ENCODE results near the gene COL6A5.
"Not testable (repeated sequence)": the region's sequence is repeated elsewhere in the genome, so short reads cannot be mapped to it uniquely, and the experiment has no call there.

COL6A5 gene, protein sequence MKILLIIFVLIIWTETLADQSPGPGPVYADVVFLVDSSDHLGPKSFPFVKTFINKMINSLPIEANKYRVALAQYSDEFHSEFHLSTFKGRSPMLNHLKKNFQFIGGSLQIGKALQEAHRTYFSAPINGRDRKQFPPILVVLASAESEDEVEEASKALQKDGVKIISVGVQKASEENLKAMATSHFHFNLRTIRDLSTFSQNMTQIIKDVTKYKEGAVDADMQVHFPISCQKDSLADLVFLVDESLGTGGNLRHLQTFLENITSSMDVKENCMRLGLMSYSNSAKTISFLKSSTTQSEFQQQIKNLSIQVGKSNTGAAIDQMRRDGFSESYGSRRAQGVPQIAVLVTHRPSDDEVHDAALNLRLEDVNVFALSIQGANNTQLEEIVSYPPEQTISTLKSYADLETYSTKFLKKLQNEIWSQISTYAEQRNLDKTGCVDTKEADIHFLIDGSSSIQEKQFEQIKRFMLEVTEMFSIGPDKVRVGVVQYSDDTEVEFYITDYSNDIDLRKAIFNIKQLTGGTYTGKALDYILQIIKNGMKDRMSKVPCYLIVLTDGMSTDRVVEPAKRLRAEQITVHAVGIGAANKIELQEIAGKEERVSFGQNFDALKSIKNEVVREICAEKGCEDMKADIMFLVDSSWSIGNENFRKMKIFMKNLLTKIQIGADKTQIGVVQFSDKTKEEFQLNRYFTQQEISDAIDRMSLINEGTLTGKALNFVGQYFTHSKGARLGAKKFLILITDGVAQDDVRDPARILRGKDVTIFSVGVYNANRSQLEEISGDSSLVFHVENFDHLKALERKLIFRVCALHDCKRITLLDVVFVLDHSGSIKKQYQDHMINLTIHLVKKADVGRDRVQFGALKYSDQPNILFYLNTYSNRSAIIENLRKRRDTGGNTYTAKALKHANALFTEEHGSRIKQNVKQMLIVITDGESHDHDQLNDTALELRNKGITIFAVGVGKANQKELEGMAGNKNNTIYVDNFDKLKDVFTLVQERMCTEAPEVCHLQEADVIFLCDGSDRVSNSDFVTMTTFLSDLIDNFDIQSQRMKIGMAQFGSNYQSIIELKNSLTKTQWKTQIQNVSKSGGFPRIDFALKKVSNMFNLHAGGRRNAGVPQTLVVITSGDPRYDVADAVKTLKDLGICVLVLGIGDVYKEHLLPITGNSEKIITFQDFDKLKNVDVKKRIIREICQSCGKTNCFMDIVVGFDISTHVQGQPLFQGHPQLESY (N-terminal part only)

DNA sequence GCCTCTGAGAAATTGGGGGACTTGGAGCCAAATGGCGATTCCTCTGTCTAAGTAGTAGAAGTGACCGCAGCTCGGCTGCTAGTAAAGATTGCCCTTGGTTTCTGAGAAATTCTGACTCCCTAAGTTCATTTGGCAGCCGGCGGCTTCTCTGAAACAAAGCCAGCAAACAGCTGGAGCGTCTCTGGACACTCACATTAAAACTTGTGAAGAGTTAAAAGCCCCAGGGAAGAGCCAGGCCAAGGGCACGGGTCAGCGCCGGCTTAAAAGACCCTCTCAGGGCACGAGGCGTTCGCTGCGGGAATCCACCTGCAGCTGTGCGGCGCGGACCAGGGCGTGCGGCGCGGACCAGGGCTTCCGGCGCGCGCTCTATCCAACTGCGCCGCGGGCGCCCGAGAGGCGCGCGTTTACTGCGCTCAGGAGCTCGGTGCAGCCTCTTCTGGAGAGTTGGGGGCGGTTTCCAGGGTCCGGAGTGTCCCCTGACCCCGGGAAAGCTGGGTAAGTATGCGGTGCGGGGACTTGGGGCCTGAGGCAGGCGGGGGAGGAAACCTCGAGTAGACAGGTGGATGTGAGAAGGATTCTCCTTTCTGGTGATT is at the start of gene COL6A5:
Gene COL6A5, plus strand, starts transcription at position 186 of the 593 bp plus-strand sequence. CDS start 27,967 bp downstream, outside the sequence.
- no peak for DNase-seq

DNA sequence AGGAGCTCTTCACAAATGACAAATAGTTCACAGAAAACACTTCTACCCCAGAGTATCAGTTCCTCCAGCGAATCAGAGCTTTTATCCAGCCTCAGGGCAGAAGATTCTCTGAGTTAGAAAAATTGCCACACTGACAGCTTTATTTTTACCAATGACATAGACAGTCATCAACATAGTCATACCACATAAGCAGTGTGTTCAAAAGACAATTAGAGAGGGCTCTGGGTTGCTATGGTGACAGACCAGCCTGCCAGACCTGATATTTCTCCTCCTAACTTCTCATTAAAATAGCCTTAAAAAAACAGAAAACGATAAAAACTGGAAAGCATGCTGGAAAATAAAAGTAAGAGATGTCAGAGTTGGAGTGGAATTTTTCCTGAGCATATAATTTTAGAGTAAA is 45.9 kb upstream of the COL6A5 start:
- no peak for DNase-seq

DNA sequence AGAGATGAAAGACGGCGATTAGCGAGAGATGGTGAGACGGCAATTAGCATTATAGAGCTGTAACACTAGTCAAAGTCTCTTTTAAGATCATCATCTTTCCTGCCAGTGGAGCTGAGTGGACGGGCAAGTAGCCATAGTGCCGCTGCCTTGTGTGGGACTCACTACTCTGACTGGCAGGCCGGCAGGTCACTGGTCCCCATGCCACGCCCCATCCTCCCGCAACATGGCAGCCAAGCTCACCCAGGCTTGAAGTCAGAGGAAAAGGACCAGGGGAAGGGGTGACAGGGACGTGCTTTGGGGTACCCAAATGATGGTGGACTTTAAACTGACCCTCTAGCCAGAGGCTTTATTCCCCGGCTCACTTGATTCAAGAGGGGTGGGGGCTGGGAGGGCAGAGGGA is 44.6 kb upstream of the COL6A5 start:
- DNase-seq: no peak

DNA sequence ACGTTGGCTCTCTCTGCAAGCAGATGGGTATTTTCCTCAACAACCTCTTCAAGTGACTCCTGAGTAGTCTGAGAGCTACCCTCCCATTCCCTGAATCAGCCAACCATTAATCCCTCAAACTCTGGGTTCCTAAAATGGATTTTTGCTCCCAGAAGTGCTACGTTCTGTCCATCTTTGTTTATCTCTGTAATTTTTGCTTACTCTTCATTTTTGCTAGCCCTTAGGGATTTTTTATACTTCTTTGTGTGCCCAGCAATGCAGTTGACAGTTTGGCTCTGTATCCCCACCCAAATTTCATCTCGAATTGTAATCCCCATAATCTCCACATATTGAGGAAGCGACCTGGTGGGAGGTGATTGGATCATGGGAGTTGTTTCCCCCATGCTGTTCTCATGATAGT is 35.4 kb upstream of the COL6A5 start:
- no peak for DNase-seq

DNA sequence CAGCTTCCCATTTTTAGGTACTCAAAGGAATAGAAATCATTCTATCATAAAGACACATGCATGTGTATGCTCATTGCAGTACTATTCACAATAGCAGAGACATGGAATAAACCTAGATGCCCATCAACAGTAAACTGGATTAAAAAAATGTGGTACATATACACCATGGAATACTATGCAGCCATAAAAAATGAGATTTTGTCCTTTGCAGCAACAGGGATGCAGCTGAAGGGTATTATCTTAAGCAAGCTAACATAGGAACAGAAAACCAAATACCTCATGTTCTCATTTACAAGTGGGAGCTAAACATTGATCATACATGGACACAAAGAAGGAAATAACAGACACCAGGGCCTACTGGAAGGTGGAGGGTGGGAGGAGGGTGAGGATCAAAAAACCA is 33.1 kb upstream of the COL6A5 start:
- DNase-seq: no peak

DNA sequence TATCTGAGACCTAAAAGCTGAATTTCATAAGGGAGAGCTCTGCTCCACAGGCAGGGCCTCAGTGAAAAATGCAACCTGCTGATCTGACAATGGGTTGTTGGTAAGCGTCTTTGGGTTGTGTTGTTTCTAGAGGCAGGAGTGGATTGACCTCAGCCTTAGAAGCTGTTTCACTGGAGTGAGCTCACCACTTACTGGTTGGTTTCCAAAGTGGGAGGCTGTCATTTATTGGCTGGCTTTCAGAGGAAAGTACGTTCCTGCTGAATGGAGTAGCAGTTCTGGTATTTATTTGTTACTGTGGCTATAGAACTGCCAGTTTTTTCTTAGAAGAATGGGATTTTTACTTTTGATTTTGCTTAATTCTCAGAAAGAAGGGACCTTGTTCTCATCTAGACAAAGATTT is 29.3 kb upstream of the COL6A5 start:
- DNase-seq: no peak

DNA sequence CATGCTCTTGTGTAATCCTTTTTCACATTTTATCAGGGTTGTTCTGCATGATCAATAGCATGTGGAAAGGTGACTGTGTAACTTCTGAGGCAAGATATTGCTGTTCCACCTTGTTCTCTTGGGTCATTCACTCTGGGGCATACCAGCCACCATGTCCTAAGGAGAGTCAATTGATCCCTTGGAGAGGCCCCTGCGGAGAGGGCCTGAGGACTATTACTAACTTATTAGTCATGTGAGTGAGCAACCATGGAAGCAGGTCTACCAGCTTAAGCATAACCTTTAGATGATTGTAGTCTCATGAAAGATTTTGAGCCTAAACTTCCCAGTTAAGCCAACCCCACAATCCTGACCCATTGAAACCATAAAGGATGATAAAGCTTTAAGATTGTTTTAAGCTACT is 22.0 kb upstream of the COL6A5 start:
- no peak for DNase-seq

DNA sequence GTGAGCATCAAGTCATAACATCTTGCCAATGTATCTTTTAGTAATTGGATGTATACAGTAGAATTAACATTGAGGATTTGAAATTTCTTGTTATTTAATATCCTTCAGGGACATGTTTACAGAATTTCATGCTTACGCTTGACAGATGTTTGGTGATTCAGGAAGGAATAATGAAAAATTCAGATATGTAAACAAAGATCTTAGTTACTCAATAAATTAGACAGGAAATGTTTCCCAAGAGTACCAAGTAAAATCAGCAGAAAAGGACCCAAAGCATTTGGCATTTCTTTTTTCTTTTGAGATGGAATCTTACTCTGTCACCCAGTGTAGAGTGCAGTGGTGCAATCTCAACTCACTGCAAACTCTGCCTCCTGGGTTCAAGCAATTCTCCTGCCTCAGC is 4.7 kb upstream of the COL6A5 start:
- no peak for DNase-seq

DNA sequence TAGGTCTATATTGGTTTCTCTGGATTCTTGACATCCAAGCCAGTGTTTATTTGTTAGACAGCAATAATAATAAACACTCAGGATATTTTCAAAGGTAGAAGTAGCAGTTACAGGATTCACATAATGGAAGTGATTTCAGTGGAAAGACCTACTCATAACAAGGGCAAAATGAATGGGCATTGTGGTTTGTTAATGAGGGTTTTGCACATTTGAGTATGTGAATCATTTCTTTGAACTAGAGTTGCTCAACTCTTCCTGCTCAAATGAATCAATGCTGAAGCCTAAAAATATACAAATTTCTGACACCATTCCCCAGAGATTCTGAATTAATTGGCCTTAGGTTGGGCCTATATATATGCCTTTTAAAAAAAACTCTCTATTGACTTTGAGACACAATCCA is 4.1 kb upstream of the COL6A5 start:
- no peak for DNase-seq

DNA sequence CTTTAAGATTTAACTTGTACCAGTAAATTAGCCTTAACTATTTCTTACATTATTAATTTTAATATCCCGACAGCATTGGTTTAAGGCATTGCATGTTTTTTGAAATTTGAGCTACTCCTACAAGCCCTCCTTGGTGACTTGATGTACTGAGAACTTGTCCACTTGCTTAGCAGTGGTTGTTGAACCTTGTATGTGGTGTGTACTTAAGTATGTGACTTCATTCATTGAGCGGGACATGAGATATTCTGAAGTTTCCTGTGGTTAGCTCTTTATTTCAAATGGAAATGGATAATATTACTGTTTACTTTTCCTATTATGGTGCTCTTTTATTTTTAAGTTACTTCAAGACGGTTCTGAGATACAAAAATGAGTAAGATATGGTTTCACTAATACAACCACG is 3.6 kb upstream of the COL6A5 start:
- DNase-seq: no peak

DNA sequence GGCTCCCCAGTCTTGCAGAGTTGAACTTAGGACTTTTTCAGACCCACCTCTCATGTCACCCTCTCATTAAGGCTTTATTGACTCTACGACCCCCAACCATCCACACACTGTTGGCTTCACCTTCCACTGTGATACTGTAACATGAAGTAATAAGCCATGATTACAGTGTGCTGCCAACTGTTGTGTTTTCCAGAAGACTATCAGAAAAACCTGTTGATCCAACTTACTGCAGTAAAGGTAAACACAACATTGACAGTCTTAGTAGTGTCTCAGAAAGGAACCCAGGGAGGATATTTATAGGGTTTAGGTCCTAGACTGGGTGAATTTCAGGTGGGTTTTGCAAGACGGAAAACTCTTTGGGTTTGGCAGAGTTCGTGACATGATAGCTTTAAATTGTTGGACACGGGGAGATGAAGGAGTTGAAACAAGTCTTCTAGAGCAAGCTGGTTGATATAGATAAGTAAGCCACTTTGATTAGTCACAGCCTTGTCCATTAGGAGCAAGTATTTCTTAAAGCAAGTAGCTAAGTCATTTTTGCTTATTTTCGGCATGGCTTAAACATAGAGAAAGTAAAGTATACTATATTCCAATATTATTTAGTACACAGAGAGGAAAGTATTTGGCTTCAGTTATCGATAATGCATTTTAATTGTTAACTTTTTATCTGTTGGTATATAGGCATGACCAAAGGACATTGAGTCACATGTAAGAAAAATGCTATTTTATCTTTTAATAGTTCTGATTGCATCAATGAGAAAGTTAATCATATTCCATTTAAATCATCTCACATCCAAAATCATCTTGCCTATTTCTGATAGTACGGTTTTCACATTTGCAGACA is 2.4 kb upstream of the COL6A5 start:
- no peak for DNase-seq

DNA sequence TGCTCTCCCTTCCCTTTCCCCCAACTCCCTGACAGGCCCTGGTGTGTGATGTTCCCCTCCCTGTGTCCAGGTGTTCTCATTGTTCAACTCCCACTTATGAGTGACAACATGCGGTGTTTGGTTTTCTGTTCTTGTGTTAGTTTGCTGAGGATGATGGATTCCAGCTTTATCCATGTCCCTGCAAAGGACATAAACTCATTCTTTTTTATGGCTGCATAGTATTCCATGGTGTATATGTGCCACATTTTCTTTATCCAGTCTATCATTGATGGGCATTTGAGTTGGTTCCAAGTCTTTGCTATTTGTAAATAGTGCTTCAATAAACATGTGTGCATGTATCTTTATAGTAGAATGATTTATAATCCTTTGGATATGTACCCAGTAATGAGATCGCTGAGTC is 2.8 kb downstream of the COL6A5 start:
- DNase-seq: not testable (repeated sequence)

DNA sequence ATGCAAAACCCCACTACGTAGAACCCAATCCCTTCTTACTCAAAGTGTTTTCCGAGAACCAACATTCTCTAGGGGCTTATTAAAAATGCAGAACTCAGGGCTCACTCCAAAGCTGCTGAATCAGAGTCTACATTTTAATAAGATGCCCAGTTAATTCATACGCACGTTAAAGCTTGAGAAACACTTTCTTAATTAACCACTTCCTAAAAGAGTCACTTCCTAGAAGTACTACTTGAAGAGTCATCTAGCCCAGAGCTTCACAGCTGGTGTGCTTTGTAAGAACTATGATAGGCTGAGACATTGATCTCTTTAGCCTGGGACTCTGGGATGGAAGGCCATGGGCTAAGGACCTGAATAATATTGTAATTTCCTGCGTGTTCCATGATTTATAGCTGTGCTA is 9.0 kb downstream of the COL6A5 start:
- no peak for DNase-seq

DNA sequence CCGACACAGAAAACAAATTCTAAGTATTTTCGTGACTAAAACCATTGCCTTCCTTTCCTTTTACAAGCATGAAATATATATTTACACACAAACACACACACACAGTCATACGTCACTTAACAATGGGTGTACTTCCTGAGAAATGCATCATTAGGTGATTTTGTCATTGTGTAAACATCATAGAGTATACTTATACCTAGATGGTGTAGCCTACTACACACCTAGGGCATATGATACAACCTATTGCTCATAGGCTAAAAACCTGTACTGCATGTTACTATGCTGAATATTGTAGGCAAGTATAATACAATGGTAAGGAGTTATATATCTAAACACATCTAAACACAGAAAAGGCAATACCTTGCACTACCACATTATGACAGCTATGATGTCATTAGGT is 28.6 kb downstream of the COL6A5 start:
- no peak for DNase-seq

DNA sequence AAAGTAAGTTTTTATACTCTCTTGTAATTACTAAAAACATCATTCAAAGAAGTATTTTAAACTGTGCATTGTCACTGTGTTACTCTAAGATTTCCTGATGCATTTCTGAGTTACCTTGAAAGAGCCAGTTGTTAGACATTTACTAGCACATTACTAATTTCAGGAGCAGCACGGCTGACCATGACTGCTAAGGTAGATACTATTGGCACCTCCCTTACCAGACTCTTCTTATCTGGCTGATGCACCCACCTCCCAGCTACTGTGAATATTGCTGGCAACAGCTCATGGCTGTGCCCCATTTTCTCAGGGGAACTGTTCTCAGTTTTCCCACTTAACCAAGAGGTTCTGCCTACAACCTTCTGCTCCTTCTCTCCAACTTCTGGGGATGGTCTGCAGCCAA is 29.4 kb downstream of the COL6A5 start:
- no peak for DNase-seq

DNA sequence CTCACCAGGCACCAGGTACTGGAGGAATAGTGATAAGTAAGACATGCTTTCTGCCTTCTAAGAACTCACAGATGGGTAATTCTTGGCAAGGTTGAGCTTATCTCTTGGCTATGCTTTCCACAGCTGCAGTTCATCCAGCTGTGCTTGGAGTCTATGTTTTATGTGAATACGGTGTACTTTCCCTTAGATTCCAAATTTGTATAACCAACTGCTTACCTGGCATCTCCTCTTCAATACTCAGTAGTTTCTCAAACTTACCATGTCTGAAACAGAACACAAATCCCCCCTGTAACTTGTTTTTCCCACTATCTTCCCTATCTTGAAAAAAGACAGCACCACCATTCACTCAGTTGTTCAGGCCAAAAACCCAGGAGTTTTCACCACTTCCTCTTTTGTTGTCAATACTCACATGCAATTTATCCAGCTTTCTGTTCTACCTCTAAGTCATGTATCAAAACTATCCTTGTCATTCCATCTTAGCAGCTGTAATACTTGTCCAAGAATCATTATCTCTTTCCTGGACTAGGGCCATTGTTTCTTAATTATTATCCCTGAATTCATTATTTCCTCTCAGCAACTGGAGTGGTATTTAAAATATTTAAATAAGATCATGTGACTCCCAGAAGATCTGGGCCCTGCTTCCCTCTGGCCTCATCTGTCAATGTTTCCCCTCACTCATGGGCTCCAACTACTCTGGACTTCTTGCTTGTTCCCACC is 32.6 kb downstream of the COL6A5 start:
- DNase-seq: no peak

DNA sequence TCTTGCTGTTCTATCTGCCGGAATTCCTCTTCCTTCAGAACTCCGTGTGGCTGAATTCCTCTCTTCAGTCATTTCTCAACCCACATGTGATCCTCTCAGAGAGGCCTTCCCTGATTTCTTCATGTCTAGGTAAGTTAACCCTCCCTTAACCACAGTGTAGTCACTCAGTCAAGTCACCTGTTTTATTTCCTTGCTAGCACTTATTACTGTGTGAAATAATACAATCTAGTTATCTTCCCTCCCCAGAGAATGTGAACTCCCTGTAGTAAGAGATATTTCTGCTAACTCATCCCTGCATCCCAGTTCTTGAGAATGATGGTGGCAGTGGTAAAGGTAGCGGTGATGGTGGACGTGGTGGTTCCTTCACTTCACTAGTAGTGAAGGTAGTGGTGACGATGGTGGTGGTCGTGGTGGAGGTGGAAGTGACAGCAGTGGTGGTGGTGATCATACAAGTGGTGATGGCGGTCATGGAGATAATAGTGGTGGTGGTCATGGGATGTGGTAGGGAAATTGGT is 33.3 kb downstream of the COL6A5 start:
- DNase-seq: no peak

DNA sequence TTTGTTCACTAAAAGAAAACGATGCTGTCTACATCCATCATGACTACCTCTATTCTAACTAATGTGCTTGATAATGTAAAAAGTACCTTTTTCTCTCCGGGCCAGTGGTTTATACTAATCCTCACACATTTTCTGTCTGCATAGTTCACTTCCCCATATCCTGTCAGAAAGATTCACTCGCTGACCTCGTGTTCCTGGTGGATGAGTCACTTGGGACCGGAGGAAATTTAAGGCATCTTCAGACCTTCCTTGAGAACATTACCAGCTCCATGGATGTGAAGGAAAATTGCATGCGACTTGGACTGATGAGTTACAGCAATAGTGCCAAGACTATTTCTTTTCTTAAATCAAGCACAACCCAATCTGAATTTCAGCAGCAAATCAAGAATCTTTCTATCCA is 33.8 kb downstream of the COL6A5 start:
- no peak for DNase-seq

DNA sequence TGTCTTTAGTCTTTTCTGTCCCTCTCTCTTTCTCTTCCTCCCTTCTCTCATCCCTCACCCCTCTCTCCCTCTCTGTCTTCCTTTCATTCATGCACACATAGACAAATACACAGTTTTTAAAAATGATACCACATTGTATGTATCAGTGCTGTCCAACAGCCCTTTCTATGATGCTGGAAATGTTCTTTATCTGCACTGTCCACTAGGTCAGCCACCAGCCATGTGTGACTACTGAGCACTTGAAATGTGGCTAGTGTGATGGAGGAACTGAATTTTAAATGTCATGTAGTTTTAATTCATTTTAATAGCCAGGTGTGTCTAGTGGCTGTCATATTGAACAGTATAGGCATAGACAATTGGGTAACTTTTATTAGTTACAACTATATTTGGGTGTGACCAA is 34.9 kb downstream of the COL6A5 start:
- no peak for DNase-seq

DNA sequence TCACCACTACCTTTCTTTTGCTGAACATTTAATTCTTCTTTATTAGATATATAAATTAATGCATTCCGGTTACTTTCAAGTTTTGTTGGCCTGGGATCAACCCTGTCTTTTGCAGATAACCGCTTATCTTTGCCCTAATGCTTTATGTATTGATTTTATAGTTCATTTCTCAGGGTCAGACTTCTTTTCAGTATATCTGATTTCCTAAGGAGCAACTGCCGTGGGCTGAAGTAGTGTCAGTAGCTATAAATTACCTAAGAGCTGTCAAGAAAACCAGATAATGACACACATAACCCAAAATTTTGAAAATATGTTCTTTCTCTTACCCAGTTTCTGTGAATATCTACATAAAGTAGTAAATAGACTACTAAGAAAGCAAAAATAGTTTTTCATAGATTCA is 38.0 kb downstream of the COL6A5 start:
- DNase-seq: no peak

DNA sequence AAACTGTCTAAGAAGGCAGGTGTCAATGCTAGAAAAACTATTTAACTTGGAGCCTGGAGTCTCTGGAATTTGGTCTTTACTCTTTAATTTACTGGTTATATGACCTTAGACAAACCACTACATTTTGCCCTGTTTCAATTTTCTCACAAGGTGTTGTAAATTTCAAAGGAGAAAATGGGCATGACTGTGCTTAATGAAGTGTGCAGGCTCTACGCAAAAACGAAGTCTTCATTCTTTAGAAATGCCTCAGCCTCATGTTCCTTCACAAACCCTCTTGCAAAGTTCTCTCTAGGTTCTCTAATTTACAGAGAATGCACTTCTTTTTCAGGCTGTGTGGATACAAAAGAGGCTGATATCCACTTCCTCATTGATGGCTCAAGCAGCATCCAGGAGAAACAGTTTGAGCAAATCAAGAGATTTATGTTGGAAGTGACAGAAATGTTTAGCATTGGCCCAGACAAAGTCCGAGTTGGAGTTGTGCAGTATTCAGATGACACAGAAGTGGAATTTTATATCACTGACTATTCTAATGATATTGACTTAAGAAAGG is 39.1 kb downstream of the COL6A5 start:
- no peak for DNase-seq

All from stimulated activated naive CD4-positive, alpha-beta T cell (primary cell).